Natural killer cell (primary cell): ENCODE data around the gene OR52J3. TPM values are rescaled to one million over a fixed set of nuclear protein-coding genes. Genes with fewer than 3 reads are reported as not detected.

Experiments
- ATAC-seq, 3 donors: fragments of 150-1000 bp in 2 of 3; fragments of 200-7000 bp in 1 of 3; cut with Tn5 transposase; 1 replicate in 1 of 3; 2 replicates in 2 of 3; pipeline ENCODE4 v1.10.0; 2021; ENCODE audit warnings: mild to moderate bottlenecking in 2 of 3, moderate library complexity in 2 of 3
- DNase-seq, 2 donors: peaks; one replicate each; pipeline versions ENCODE4 v3.0.0 to v3.0.0-alpha.2; 2013 to 2021; ENCODE audit warnings: mixed read lengths in 1 of 2
- H3K27ac ChIP-seq: one replicate; pipeline ENCODE4 v1.5.1; 2013; ENCODE audit warnings: mild to moderate bottlenecking, low read length
- H3K27me3 ChIP-seq: one replicate; pipeline ENCODE4 v1.6.1; 2013; ENCODE audit warnings: low read length; ENCODE audit not compliant: control insufficient read depth, insufficient read depth
- H3K36me3 ChIP-seq: one replicate; pipeline ENCODE4 v1.6.1; 2013; ENCODE audit warnings: low read length; ENCODE audit not compliant: control insufficient read depth, insufficient read depth
- H3K4me1 ChIP-seq: one replicate; pipeline ENCODE4 v1.6.1; 2013; ENCODE audit warnings: low read length; ENCODE audit not compliant: control insufficient read depth, insufficient read depth
- H3K4me3 ChIP-seq: one replicate; pipeline ENCODE4 v1.5.1; 2013; ENCODE audit warnings: low read length
- H3K9me3 ChIP-seq: one replicate; pipeline ENCODE4 v1.6.1; 2013; ENCODE audit warnings: low read length; ENCODE audit not compliant: control insufficient read depth, insufficient read depth
- H3K27ac Mint-ChIP-seq, 2 donors: one replicate each; pipeline ENCODE4 v1.8.0; 2022; ENCODE audit warnings: mild to moderate bottlenecking in 2 of 2, mixed read lengths in 2 of 2, moderate library complexity in 1 of 2
- H3K27me3 Mint-ChIP-seq, 2 donors: one replicate each; pipeline ENCODE4 v1.8.0; 2022; ENCODE audit warnings: low read depth in 2 of 2, mixed read lengths in 2 of 2
- H3K36me3 Mint-ChIP-seq: one replicate; pipeline ENCODE4 v1.8.0; 2022; ENCODE audit warnings: mixed read lengths
- H3K4me1 Mint-ChIP-seq, 2 donors: one replicate each; pipeline ENCODE4 v1.8.0; 2022; ENCODE audit warnings: mixed read lengths in 2 of 2
- H3K4me3 Mint-ChIP-seq: one replicate; pipeline ENCODE4 v1.8.0; 2022; ENCODE audit warnings: mild to moderate bottlenecking, moderate library complexity, mixed read lengths
- H3K9me3 Mint-ChIP-seq, 2 donors: one replicate each; pipeline ENCODE4 v1.8.0; 2022; ENCODE audit warnings: mixed read lengths in 2 of 2
- CTCF ChIP-seq: fragments of 200-600 bp; IDR thresholded peaks from one replicate; pipeline ENCODE4 v1.8.0; 2022; ENCODE audit warnings: antibody characterized with exemption
- WGBS: methylation state at CpG from one replicate; pipeline ENCODE4 v1.1.7; 2013; ENCODE audit warnings: missing lambda C conversion rate; ENCODE audit not compliant: insufficient coverage; 5-methylcytosine and 5-hydroxymethylcytosine counted together
- intact Hi-C: fragments of 100-400 bp; cut with micrococcal nuclease; formaldehyde crosslinking; loops from one replicate; pipeline ENCODE4 v1.14.2; 2022
- total RNA-seq, 4 donors: library from RNA; stranded (reverse); fragments of 120-200 nt in 1 of 4; gene quantifications; one replicate each; pipeline versions ENCODE4 v1.2.3 to v1.2.4, GENCODE V29; 2013 to 2022

Gene OR52J3
- total RNA-seq, 3 donors from 2014 or later (not counting 1 experiment from before 2014, with no cell fraction given): not detected

- no peak for TF ChIP-seq CTCF
- ATAC-seq (no peak), DNase-seq (no peak)
- Histone ChIP-seq H3K36me3 (no peaks in the 10 kb centered on the region), H3K27me3 (no peaks in the 10 kb centered on the region), H3K27ac (no peak overlapping the region), H3K4me1 (no peaks in the 10 kb centered on the region), H3K4me3 (no peak overlapping the region), H3K9me3 (peaks cover 1% of the 10 kb centered on the region)
- no peak overlapping the region for H3K27ac Mint-ChIP-seq
- H3K4me3 Mint-ChIP-seq: no peak overlapping the region
- 83% methylated on average over 1 of the region's 2 CpGs for WGBS
- intact Hi-C loops: no loop called here
- peaks cover 3 to 7% of the 10 kb centered on the region in 2 donors for H3K9me3 Mint-ChIP-seq
- no peaks in the 10 kb centered on the region for H3K4me1 Mint-ChIP-seq
- H3K27me3 Mint-ChIP-seq: peaks cover 0 to 6% of the 10 kb centered on the region in 2 donors
- H3K36me3 Mint-ChIP-seq: no peaks in the 10 kb centered on the region
These were observed 35.1 kb downstream of the OR52J3 start for GRCh38 chr11:5081405-5081804.

GRCh38 chr11:5083602-5084001, 37.3 kb downstream of the OR52J3 start:
- no peak for TF ChIP-seq CTCF
- intact Hi-C loops: no loop called here
- Mint-ChIP-seq H3K4me1 (no peaks in the 10 kb centered on the region), H3K27me3 (peaks cover 0 to 10% of the 10 kb centered on the region in 2 donors), H3K27ac (no peak overlapping the region), H3K36me3 (no peaks in the 10 kb centered on the region), H3K9me3 (peaks cover 0 to 4% of the 10 kb centered on the region in 2 donors), H3K4me3 (no peak overlapping the region)
- Histone ChIP-seq H3K27ac (no peak overlapping the region), H3K36me3 (no peaks in the 10 kb centered on the region), H3K9me3 (no peaks in the 10 kb centered on the region), H3K4me3 (no peak overlapping the region), H3K27me3 (no peaks in the 10 kb centered on the region), H3K4me1 (no peaks in the 10 kb centered on the region)
- no peak for DNase-seq
- ATAC-seq: no peak

- Mint-ChIP-seq H3K9me3 (peaks cover 0 to 2% of the 10 kb centered on the region in 2 donors), H3K36me3 (no peaks in the 10 kb centered on the region), H3K4me1 (no peaks in the 10 kb centered on the region), H3K27ac (no peak overlapping the region), H3K27me3 (peaks cover 2 to 10% of the 10 kb centered on the region in 2 donors), H3K4me3 (no peak overlapping the region)
- Histone ChIP-seq H3K4me3 (no peak overlapping the region), H3K36me3 (no peaks in the 10 kb centered on the region), H3K4me1 (no peaks in the 10 kb centered on the region), H3K27ac (no peak overlapping the region), H3K27me3 (no peaks in the 10 kb centered on the region), H3K9me3 (no peaks in the 10 kb centered on the region)
- no peak for ATAC-seq
- no peak for DNase-seq
- intact Hi-C loops: no loop called here
- no peak for TF ChIP-seq CTCF
These were observed 42.2 kb downstream of the OR52J3 start for GRCh38 chr11:5088556-5088955.

- DNase-seq (no peak), ATAC-seq (no peak)
- H3K9me3 ChIP-seq: no peaks in the 10 kb centered on the region
- H3K4me3 ChIP-seq: no peak overlapping the region
- intact Hi-C loops: no loop called here
- no peaks in the 10 kb centered on the region for H3K27me3 ChIP-seq
- H3K27ac ChIP-seq: no peak overlapping the region
- TF ChIP-seq CTCF: no peak
- Mint-ChIP-seq H3K4me3 (no peak overlapping the region), H3K27ac (no peak overlapping the region), H3K4me1 (no peaks in the 10 kb centered on the region), H3K27me3 (peaks cover 2 to 10% of the 10 kb centered on the region in 2 donors), H3K9me3 (peaks cover 0 to 2% of the 10 kb centered on the region in 2 donors), H3K36me3 (no peaks in the 10 kb centered on the region)
- H3K36me3 ChIP-seq: no peaks in the 10 kb centered on the region
- no peaks in the 10 kb centered on the region for H3K4me1 ChIP-seq
- 97% methylated on average over 1 of the region's 1 CpG for WGBS
These were observed 44.3 kb downstream of the OR52J3 start for GRCh38 chr11:5090668-5091067.
